ENCODE data around the gene CFAP45. TPM values are rescaled to one million over a fixed set of nuclear protein-coding genes. Genes with fewer than 3 reads are reported as not detected.

Gene CFAP45
- total RNA-seq, 1 experiment from 2014 or later: 0.48 TPM

GRCh38 chr1:159924791-159925718, 25.1 kb upstream of the CFAP45 start, which contains the start of gene TAGLN2 (continued):
- TF ChIP-seq ZNF425 (CRISPR knock-in tag; conservative IDR thresholded peaks at IDR 0.05) (no peak), ATF3 (CRISPR knock-in tag; conservative IDR thresholded peaks at IDR 0.05) (no peak), TEAD4 (CRISPR knock-in tag; IDR thresholded peaks at IDR 0.05) (peak; percentile 68; the same call in 1 of the 2 replicates), STAT6 (CRISPR knock-in tag; conservative IDR thresholded peaks at IDR 0.05; ENCODE audit: low read depth) (no peak), CDX4 (CRISPR knock-in tag; IDR thresholded peaks at IDR 0.05; ENCODE audit: borderline replicate concordance) (no peak), ZBTB21 (CRISPR knock-in tag; IDR thresholded peaks at IDR 0.05; ENCODE audit: borderline replicate concordance) (no peak), ARID4B (CRISPR knock-in tag; IDR thresholded peaks at IDR 0.05; ENCODE audit: borderline replicate concordance) (peak; percentile 84), CTCF (IDR thresholded peaks at IDR 0.05) (no peak), ZNF416 (CRISPR knock-in tag; IDR thresholded peaks at IDR 0.05) (no peak), ZNF317 (CRISPR knock-in tag; IDR thresholded peaks at IDR 0.05; ENCODE audit: borderline replicate concordance, low read depth) (no peak), ZNF232 (CRISPR knock-in tag; IDR thresholded peaks at IDR 0.05) (no peak), NR2C2 (CRISPR knock-in tag; IDR thresholded peaks at IDR 0.05) (peak; percentile 63), SMAD3 (CRISPR knock-in tag; IDR thresholded peaks at IDR 0.05; ENCODE audit: borderline replicate concordance) (peak; percentile 47), E2F4 (CRISPR knock-in tag; IDR thresholded peaks at IDR 0.05; ENCODE audit: borderline replicate concordance, low read depth) (no peak), ATF6 (CRISPR knock-in tag; IDR thresholded peaks at IDR 0.05) (no peak), ATF2 (CRISPR knock-in tag; IDR thresholded peaks at IDR 0.05; ENCODE audit: borderline replicate concordance, low read depth) (no peak), MXD4 (CRISPR knock-in tag; IDR thresholded peaks at IDR 0.05; ENCODE audit: borderline replicate concordance) (no peak), KAT7 (CRISPR knock-in tag; IDR thresholded peaks at IDR 0.05; ENCODE audit: borderline replicate concordance) (no peak), NFE2L1 (CRISPR knock-in tag; IDR thresholded peaks at IDR 0.05) (no peak; the same call in 1 of the 2 replicates)
